HG03064 (cell line): Measurements from ENCODE around the gene GSTP1.
"Not testable (repeated sequence)": the region's sequence is repeated elsewhere in the genome, so short reads cannot be mapped to it uniquely, and the experiment has no call there.

Source experiments
- ATAC-seq: cut with Tn5 transposase; IDR thresholded peaks from one replicate; pipeline ENCODE4 v1.9.1; 2021; ENCODE audit warnings: low read depth; ENCODE audit not compliant: unreplicated experiment

Gene GSTP1

GRCh38 chr11:67594480-67594879 lies 10.9 kb downstream of the GSTP1 start:
- ATAC-seq: no peak

- no peak for ATAC-seq
Observed at GRCh38 chr11:67596753-67597300, 13.2 kb downstream of the GSTP1 start.

- ATAC-seq: not testable (repeated sequence)
Observed at GRCh38 chr11:67597458-67597857, 13.8 kb downstream of the GSTP1 start.

GRCh38 chr11:67597963-67598362 lies 14.4 kb downstream of the GSTP1 start:
- ATAC-seq: not testable (repeated sequence)

GRCh38 chr11:67599149-67599548 lies 15.5 kb downstream of the GSTP1 start:
- no peak for ATAC-seq

GRCh38 chr11:67600324-67601029 lies 16.9 kb downstream of the GSTP1 start:
- no peak for ATAC-seq

GRCh38 chr11:67601098-67601497 lies 17.5 kb downstream of the GSTP1 start:
- ATAC-seq: no peak

- not testable (repeated sequence) for ATAC-seq
Observed at GRCh38 chr11:67604119-67604518, 20.5 kb downstream of the GSTP1 start.

GRCh38 chr11:67604815-67605214 lies 21.2 kb downstream of the GSTP1 start:
- no peak for ATAC-seq

GRCh38 chr11:67605231-67606011 lies 21.8 kb downstream of the GSTP1 start:
- ATAC-seq: no peak

- ATAC-seq: peak; percentile 12
Observed at GRCh38 chr11:67606093-67606491, 22.5 kb downstream of the GSTP1 start.

- ATAC-seq: peak; percentile 92
Observed at GRCh38 chr11:67606492-67607295, 23.1 kb downstream of the GSTP1 start, which contains the start of gene NDUFV1. TSS of gene NDUFV1 (plus strand) at chr11:67606936. CDS start at chr11:67607005, 69 bp downstream.

GRCh38 chr11:67607507-67607906 lies 23.9 kb downstream of the GSTP1 start:
- no peak for ATAC-seq

- ATAC-seq: no peak
Observed at GRCh38 chr11:67608486-67608885, 24.9 kb downstream of the GSTP1 start.

GRCh38 chr11:67609316-67609715 lies 25.7 kb downstream of the GSTP1 start:
- ATAC-seq: no peak

GRCh38 chr11:67610302-67610868 lies 26.8 kb downstream of the GSTP1 start:
- no peak for ATAC-seq

- ATAC-seq: no peak
Observed at GRCh38 chr11:67611165-67611564, 27.6 kb downstream of the GSTP1 start.

GRCh38 chr11:67611704-67612587 lies 28.3 kb downstream of the GSTP1 start:
- no peak for ATAC-seq

- ATAC-seq: no peak
Observed at GRCh38 chr11:67612751-67613150, 29.1 kb downstream of the GSTP1 start.
